Mucosa of descending colon (tissue), 3 donors: ENCODE data around the gene MANBA. TPM values are rescaled to one million over a fixed set of nuclear protein-coding genes. Genes with fewer than 3 reads are reported as not detected.
A peak's percentile ranks its signal among the peaks of the same experiment; 100 is the strongest.

Experiments used
- ATAC-seq: fragments of 200-7000 bp; cut with Tn5 transposase; one replicate; pipeline ENCODE4 v1.9.1; 2020; ENCODE audit warnings: mild to moderate bottlenecking, moderate library complexity
- DNase-seq, 3 donors: peaks; one replicate each; pipeline ENCODE4 v3.0.0-alpha.2; 2020
- H3K36me3 ChIP-seq: fragments of 200-600 bp; one replicate; pipeline ENCODE4 v1.8.0; 2021; ENCODE audit warnings: low read depth, mild to moderate bottlenecking
- H3K4me1 ChIP-seq: fragments of 200-600 bp; one replicate; pipeline ENCODE4 v1.8.0; 2021; ENCODE audit warnings: low read depth, mild to moderate bottlenecking
- H3K4me3 ChIP-seq: fragments of 200-600 bp; one replicate; pipeline ENCODE4 v1.8.0; 2021; ENCODE audit warnings: mild to moderate bottlenecking
- H3K9me3 ChIP-seq: fragments of 200-600 bp; one replicate; pipeline ENCODE4 v1.8.0; 2021; ENCODE audit warnings: mild to moderate bottlenecking
- CTCF ChIP-seq: fragments of 200-600 bp; IDR thresholded peaks from one replicate; pipeline ENCODE4 v1.8.0; 2022; ENCODE audit warnings: antibody characterized with exemption, mild to moderate bottlenecking
- intact Hi-C, 2 donors: fragments of 100-400 bp; cut with DNase I in 1 of 2; cut with micrococcal nuclease in 1 of 2; formaldehyde crosslinking; loops; one replicate each; pipeline versions ENCODE4 v1.11.0 to v1.11.1; 2022; cut with DNase I, micrococcal nuclease
- total RNA-seq, 3 donors: library from RNA; stranded (reverse); fragmentation: NEBNext Ultra II Directional in 2 of 3; extraction: Animal tissue kit (Norgen Biotek cat#: 25700) in 2 of 3; gene quantifications; one replicate each; pipeline versions ENCODE4 v1.2.1 to v1.2.4, GENCODE V29; 2021 to 2023
- donor health status: DM: no; HTN: no; CAD: no; lungs with moderate emphysema.
- donor health status: DM: no; HTN: no; CAD: no.
- donor health status: DM: no; HTN: yes; CAD: no.

MANBA gene
- total RNA-seq, 3 donors from 2014 or later, result 15.5 to 25.0 (median 19.9) TPM

GRCh38 chr4:102736636-102737549 is 23.9 kb downstream of the MANBA start:
- no peaks in the 10 kb centered on the region for H3K36me3 ChIP-seq
- TF ChIP-seq CTCF, result no peak
- peaks cover 2% of the 10 kb centered on the region for H3K9me3 ChIP-seq
- ATAC-seq (peak; percentile 44), DNase-seq (no peak)
- H3K4me1 ChIP-seq, result no peaks in the 10 kb centered on the region
- no peak overlapping the region for H3K4me3 ChIP-seq
- intact Hi-C loops, result no loop called here

- Histone ChIP-seq H3K9me3 (peaks cover 2% of the 10 kb centered on the region), H3K36me3 (no peaks in the 10 kb centered on the region), H3K4me3 (no peak overlapping the region), H3K4me1 (no peaks in the 10 kb centered on the region)
- no peak for TF ChIP-seq CTCF
- DNase-seq (no peak), ATAC-seq (no peak)
- intact Hi-C loops, result no loop called here
These were observed 25.2 kb downstream of the MANBA start for GRCh38 chr4:102735582-102735981.

- ATAC-seq, result peak; percentile 69
- no peak for DNase-seq
- intact Hi-C loops, result no loop called here
- no peaks in the 10 kb centered on the region for H3K4me1 ChIP-seq
- no peak overlapping the region for H3K4me3 ChIP-seq
- H3K9me3 ChIP-seq, result peaks cover 2% of the 10 kb centered on the region
- no peaks in the 10 kb centered on the region for H3K36me3 ChIP-seq
- TF ChIP-seq CTCF, result no peak
These were observed 26.0 kb downstream of the MANBA start for GRCh38 chr4:102734591-102735385.

GRCh38 chr4:102734116-102734515 is 26.7 kb downstream of the MANBA start:
- no peak for TF ChIP-seq CTCF
- ATAC-seq, result no peak
- intact Hi-C loops, result no loop called here
- Histone ChIP-seq H3K36me3 (no peaks in the 10 kb centered on the region), H3K4me1 (no peaks in the 10 kb centered on the region), H3K9me3 (peaks cover 2% of the 10 kb centered on the region), H3K4me3 (no peak overlapping the region)
- no peak for DNase-seq

GRCh38 chr4:102733084-102733483 is 27.7 kb downstream of the MANBA start:
- no peaks in the 10 kb centered on the region for H3K9me3 ChIP-seq
- H3K4me1 ChIP-seq, result no peaks in the 10 kb centered on the region
- intact Hi-C loops, result no loop called here
- H3K36me3 ChIP-seq, result no peaks in the 10 kb centered on the region
- no peak for DNase-seq
- no peak overlapping the region for H3K4me3 ChIP-seq
- ATAC-seq, result no peak
- no peak for TF ChIP-seq CTCF
